ENCODE data around the gene NR2F6.
"Not testable (repeated sequence)": the region's sequence is repeated elsewhere in the genome, so short reads cannot be mapped to it uniquely, and the experiment has no call there.

Gene NR2F6
- total RNA-seq = 2.3 to 13.3 (median 5.6) reads per million in 3 experiments

DNA sequence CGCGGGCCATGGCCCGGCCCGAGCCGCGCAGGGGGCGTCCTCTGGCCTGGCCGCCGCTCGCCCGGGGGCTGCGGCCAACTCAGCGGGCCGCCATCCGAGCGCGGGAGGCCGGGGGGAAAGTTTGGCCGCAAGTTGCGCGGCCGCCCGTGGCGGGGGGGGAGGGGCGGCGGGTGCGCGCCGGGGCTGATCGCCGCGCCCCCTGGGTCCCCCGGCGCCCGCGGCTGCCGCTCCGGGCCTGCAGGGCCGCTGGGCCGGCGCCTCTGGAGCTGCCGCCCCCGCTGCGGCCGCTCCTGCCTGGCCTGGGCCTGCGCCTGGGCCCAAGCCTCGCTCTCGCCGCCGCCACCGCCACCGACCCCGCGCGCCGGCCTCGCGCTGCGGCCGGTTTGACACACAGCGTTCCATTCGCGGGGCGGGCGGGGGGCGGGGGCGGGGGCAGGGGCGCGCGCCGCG, at the start of gene NR2F6:
Gene NR2F6 (minus strand): TSS at position 385 of the 450 bp plus-strand sequence. CDS start 699 bp downstream, outside the sequence.
- no peak for DNase-seq

- peak; percentile 36 for DNase-seq
Observed at GRCh38 chr19:17294051-17294891, 48.6 kb upstream of the NR2F6 start.

- no peak for DNase-seq
Observed at GRCh38 chr19:17293605-17294004, 47.9 kb upstream of the NR2F6 start.

GRCh38 chr19:17292301-17293074, 46.8 kb upstream of the NR2F6 start:
- peak; percentile 76 for DNase-seq

GRCh38 chr19:17289489-17289888, 43.8 kb upstream of the NR2F6 start:
- no peak for DNase-seq

DNA sequence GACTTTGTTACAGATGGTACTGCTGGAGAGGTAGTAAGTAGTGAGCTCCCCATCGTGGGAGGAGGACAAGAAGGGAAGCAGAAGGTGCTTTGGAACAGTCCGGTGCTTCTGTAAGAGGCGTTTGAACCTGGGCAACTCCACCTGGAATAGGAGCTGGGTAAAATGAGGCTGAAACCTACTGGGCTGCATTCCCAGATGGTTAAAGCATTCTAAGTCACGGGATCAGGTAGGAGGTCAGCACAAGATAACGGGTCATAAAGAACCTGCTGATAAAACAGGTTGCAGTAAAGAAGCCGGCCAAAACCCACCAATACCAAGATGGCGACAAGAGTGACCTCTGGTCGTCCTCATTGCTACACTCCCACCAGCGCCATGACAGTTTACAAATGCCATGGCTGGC, 41.0 kb upstream of the NR2F6 start:
- no peak for DNase-seq

- no peak for DNase-seq
Observed at GRCh38 chr19:17286263-17286662, 40.5 kb upstream of the NR2F6 start.

- DNase-seq = no peak
Observed at GRCh38 chr19:17285415-17286135, 39.9 kb upstream of the NR2F6 start.

DNA sequence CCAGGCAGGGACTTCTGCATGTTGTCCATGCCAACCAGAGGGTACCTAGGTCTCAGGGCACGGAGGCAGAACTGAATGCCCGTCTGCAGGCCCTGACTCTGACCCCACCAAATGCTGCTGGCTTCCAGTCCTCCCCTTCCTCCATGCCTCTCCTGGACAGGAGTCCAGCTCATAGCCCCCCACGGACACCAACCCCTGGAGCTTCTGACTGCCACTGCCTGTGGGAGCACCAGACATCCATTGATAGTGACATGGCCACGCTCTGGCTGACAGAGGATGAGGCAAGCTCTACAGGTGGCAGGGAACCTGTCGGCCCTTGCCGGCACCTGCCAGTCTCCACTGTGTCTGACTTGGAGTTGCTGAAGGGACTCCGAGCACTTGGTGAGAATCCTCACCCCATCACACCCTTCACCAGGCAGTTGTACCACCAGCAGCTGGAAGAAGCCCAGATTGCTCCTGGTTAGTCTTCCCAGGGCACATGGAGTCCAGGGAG, 37.8 kb upstream of the NR2F6 start:
- no peak for DNase-seq

DNA sequence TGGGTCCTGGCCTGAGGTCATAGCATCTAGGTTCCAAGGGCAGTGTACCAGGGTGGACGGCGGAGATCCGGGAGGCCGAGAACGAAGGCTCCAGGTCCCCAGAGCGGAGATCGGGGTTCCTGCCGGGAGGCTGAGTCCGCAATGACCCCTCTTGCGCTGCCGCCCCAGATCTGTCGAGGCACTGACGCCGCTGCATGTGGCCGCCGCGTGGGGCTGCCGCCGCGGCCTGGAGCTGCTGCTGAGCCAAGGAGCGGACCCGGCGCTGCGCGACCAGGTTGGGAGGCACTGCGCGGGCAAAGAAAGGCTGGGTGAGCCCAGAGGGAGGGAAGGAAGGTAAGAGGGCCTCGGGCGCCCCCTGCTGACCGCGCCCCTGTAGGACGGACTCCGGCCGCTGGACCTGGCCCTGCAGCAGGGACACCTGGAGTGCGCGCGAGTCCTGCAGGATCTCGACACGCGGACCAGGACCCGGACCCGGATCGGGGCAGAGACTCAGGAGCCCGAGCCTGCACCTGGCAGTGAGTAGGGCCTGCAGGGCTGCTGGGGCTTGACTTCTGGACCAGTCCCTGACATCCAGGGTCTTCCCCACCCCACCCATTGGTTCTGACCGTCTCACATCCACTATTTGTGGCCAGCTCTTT, 36.9 kb upstream of the NR2F6 start:
- peak; percentile 72 for DNase-seq

DNA sequence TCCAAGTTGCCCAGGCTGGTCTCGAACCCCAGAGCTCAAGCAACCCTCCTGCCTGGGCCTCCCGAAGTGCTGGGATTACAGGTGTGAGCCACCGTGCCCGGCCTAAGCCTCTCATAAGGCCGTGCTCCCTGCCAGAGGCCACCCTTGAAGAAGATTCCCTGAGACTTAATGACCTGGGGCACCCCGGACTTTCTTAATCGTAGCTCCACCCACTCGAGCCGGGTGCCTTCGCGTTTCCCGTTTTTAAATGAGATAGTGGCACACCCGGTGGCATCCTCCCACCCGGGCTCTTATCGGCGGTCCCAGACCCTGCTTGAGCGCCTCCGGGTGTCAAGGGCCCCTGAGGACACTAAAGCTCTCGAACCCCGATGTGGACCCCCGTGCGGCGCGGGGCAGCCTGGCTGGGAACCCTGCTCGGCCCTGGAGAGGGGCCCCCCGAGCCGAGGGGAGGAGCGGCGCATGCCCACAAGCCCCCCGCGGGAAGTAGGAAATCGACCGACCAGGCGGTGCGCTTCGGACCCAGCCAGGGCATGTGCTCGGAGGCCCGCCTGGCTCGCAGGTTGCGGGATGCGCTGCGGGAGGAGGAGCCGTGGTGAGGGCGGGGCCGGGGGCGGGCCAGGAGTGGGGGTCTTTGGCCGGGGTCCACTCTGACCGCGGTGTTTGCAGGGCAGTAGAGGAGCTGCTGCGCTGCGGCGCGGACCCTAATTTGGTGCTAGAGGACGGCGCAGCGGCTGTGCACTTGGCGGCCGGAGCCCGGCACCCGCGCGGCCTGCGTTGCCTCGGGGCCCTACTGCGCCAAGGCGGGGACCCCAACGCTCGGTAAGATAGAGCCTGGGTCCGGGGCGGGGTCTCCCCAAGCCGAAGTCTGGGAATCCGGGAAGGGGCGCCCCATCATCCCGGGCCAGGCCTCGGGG, 35.9 kb upstream of the NR2F6 start, which contains the start of gene ANKLE1:
Gene ANKLE1 (plus strand): TSS at position 511 of the 914 bp plus-strand sequence. CDS start 20 bp downstream, at position 531.
- DNase-seq = no peak

DNA sequence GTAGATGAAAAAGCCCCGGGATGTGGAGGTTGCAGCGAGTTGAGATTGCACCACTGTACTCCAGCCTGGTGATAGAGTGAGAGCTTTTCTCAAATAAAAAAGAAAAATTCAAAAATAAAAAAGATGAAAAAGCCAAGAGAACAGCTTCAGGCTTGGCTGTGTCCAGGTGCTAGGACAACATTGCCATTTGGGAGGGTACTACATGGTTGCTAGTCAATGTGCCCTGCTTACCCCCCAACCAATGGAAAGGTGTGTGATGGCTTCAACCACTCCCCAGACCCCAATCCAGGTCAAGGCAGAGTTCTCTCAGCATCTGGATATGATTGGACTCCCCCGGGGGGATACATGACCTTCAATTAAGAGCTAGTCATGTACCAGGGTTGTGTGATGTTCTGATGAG, 33.7 kb upstream of the NR2F6 start:
- DNase-seq = no peak

DNA sequence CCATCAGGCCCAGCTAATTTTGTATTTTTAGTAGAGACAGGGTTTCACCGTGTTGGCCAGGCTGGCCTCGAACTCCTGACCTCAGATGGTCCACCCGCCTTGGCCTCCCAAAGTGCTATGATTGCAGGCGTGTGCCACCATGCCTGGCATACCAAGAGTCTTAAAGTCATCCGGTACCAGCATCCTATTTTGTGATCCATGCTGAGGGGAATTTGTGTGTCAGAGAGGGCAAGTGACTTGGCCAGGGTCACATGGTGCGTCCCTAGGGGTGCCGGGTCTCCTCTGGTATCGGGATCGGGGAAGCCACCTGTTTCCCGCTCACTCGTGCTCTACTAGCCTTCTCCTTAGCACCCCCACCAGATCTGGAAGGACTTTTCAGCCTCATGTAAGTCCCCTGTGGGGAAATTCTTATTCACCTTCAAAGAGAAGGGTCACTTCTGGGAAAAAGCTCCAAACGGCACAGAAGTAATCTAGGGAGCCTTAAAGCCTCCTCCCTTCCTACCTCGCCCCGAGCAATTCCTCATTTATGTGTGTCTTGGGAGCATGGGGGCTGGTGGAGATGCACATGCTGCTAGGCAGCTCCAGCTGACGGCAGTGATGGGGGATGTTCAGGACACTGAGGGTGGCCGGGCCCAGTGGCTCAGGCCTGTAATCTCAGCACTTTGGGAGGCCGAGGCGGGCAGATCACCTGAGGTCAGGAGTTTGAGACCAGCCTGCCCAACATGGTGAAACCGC, 29.9 kb upstream of the NR2F6 start:
- DNase-seq = no peak

DNA sequence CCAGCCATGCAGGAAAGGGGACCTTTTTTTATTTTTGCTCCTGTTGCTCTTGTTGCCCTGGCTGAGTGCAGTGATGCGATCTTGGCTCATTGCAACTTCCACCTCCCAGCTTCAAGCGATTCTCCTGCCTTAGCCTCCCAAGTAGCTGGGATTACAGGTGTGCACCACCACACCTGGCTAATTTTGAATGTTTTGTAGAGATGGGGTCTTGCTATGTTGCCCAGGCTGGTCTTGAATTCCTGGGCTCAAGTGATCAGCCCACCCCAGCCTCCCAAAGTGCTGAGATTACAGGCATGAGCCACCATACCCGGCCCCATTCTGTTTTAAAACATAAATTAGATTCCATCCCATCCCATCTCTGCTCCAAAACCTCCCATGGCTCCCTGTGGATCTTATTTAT, 29.2 kb upstream of the NR2F6 start:
- not testable (repeated sequence) for DNase-seq

- no peak for DNase-seq
Observed at GRCh38 chr19:17268754-17269153, 23.0 kb upstream of the NR2F6 start.

- DNase-seq = peak; percentile 99
Observed at GRCh38 chr19:17266975-17267788, 21.5 kb upstream of the NR2F6 start, which contains the start of gene BABAM1. Gene BABAM1, plus strand, starts transcription at chr19:17267443. Its CDS starts 1,364 bp downstream, at chr19:17268807.

- DNase-seq = no peak
Observed at GRCh38 chr19:17266589-17266974, 20.9 kb upstream of the NR2F6 start.

- no peak for DNase-seq
Observed at GRCh38 chr19:17266026-17266425, 20.3 kb upstream of the NR2F6 start.

DNA sequence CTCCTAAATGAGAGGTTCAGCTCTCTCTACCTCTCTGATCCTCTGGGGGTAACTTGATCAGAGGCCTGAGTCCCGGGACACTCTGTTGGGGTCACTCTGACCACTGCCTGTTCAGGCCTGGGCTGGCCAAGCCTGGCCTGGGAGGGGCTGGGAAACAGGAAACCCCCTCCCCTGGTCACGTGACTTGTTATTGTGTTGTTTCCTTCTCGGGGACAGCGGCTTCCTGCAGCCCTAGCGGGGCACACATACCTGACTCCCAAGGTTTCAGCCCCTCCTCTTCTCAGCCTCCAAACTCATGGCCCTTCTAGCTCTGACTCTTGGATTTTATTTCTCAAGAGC, 18.9 kb upstream of the NR2F6 start, which contains the start of gene USHBP1:
Gene USHBP1 (minus strand): TSS at position 105 of the 339 bp plus-strand sequence. CDS start 446 bp downstream, outside the sequence.
- DNase-seq = no peak

Data from central memory CD4-positive, alpha-beta T cell (primary cell).